ENCODE data around the gene HIVEP3.

Gene HIVEP3

DNA sequence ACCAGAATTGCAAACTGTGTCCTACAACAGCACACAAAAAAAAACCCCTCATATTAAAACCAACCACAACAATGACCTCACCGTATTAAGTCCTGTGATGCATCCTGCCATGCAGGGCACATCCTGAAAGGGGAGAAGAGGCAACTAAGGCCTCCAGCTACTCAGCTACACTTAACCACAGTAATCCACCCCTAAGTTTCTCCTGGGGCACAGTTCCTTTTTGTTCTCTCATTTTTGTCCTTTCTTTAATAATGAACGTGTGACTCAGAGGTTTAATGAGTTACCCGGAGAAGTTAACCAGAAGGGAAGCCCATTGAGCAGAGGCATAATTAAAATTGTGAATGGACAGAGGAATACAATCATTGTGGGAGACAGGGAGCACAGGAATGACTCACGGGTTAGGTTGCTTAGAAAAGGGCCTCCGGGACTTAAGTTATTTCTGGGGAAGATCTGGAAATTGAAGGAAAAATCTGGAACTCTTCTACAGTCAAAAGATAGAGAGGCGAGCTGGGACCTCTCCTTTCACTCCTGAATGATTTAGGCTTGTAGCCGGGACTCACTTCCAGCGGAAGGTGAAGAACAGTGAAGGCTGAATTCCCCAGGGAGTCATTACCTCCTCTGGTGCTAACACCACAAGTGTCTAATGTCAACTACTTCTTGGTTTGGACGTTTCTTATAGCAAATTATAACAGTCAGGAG lies 36.9 kb upstream of the HIVEP3 start (continued):
- TF ChIP-seq, protein P1, sequence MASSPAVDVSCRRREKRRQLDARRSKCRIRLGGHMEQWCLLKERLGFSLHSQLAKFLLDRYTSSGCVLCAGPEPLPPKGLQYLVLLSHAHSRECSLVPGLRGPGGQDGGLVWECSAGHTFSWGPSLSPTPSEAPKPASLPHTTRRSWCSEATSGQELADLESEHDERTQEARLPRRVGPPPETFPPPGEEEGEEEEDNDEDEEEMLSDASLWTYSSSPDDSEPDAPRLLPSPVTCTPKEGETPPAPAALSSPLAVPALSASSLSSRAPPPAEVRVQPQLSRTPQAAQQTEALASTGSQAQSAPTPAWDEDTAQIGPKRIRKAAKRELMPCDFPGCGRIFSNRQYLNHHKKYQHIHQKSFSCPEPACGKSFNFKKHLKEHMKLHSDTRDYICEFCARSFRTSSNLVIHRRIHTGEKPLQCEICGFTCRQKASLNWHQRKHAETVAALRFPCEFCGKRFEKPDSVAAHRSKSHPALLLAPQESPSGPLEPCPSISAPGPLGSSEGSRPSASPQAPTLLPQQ (tag by site-specific recombination; IDR thresholded peaks at IDR 0.05), result peak; percentile 55
- TF ChIP-seq ZNF37A (tag by site-specific recombination; IDR thresholded peaks at IDR 0.05), result no peak
- no peak for TF ChIP-seq ZNF23 (tag by site-specific recombination; IDR thresholded peaks at IDR 0.05; ENCODE audit: borderline replicate concordance)
- TF ChIP-seq OSR2 (tag by site-specific recombination; IDR thresholded peaks at IDR 0.05), result peak; percentile 86
- TF ChIP-seq ZNF585B (tag by site-specific recombination; IDR thresholded peaks at IDR 0.05), result no peak
- TF ChIP-seq ZNF311 (tag by site-specific recombination; IDR thresholded peaks at IDR 0.05; ENCODE audit: borderline replicate concordance), result no peak
- TF ChIP-seq GLIS2 (tag by site-specific recombination; IDR thresholded peaks at IDR 0.05), result 0 out of 2 replicates have a peak, but pooled peaks have one; percentile 28
- no peak for TF ChIP-seq ZNF157 (tag by site-specific recombination; IDR thresholded peaks at IDR 0.05)
- TF ChIP-seq GLIS1 (tag by site-specific recombination; IDR thresholded peaks at IDR 0.05), result peak; percentile 70
- TF ChIP-seq, protein P2, sequence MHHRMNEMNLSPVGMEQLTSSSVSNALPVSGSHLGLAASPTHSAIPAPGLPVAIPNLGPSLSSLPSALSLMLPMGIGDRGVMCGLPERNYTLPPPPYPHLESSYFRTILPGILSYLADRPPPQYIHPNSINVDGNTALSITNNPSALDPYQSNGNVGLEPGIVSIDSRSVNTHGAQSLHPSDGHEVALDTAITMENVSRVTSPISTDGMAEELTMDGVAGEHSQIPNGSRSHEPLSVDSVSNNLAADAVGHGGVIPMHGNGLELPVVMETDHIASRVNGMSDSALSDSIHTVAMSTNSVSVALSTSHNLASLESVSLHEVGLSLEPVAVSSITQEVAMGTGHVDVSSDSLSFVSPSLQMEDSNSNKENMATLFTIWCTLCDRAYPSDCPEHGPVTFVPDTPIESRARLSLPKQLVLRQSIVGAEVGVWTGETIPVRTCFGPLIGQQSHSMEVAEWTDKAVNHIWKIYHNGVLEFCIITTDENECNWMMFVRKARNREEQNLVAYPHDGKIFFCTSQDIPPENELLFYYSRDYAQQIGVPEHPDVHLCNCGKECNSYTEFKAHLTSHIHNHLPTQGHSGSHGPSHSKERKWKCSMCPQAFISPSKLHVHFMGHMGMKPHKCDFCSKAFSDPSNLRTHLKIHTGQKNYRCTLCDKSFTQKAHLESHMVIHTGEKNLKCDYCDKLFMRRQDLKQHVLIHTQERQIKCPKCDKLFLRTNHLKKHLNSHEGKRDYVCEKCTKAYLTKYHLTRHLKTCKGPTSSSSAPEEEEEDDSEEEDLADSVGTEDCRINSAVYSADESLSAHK (tag by site-specific recombination; IDR thresholded peaks at IDR 0.05), result peak; percentile 14
- TF ChIP-seq, protein P3, sequence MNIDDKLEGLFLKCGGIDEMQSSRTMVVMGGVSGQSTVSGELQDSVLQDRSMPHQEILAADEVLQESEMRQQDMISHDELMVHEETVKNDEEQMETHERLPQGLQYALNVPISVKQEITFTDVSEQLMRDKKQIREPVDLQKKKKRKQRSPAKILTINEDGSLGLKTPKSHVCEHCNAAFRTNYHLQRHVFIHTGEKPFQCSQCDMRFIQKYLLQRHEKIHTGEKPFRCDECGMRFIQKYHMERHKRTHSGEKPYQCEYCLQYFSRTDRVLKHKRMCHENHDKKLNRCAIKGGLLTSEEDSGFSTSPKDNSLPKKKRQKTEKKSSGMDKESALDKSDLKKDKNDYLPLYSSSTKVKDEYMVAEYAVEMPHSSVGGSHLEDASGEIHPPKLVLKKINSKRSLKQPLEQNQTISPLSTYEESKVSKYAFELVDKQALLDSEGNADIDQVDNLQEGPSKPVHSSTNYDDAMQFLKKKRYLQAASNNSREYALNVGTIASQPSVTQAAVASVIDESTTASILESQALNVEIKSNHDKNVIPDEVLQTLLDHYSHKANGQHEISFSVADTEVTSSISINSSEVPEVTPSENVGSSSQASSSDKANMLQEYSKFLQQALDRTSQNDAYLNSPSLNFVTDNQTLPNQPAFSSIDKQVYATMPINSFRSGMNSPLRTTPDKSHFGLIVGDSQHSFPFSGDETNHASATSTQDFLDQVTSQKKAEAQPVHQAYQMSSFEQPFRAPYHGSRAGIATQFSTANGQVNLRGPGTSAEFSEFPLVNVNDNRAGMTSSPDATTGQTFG (tag by site-specific recombination; IDR thresholded peaks at IDR 0.05; ENCODE audit: borderline replicate concordance), result no peak
- no peak for TF ChIP-seq ZNF677 (tag by site-specific recombination; IDR thresholded peaks at IDR 0.05)
- TF ChIP-seq ZNF391 (tag by site-specific recombination; IDR thresholded peaks at IDR 0.05; ENCODE audit: borderline replicate concordance, low read depth), result peak; percentile 70; the same call in 1 of the 2 replicates
- no peak for TF ChIP-seq ZNF776 (tag by site-specific recombination; IDR thresholded peaks at IDR 0.05; ENCODE audit: borderline replicate concordance)
- TF ChIP-seq SALL2 (tag by site-specific recombination; IDR thresholded peaks at IDR 0.05; ENCODE audit: borderline replicate concordance), result no peak
- no peak for TF ChIP-seq KLF1 (tag by site-specific recombination; IDR thresholded peaks at IDR 0.05)
- TF ChIP-seq ELK4 (IDR thresholded peaks at IDR 0.05; ENCODE audit: borderline replicate concordance, low read depth, low read length), result no peak
- peak; percentile 74 for TF ChIP-seq SCRT2 (tag by site-specific recombination; IDR thresholded peaks at IDR 0.05)
- no peak for TF ChIP-seq ZNF701 (tag by site-specific recombination; IDR thresholded peaks at IDR 0.05)
- TF ChIP-seq ZNF398 (tag by site-specific recombination; IDR thresholded peaks at IDR 0.05), result no peak; the same call in 1 of the 2 replicates
- peak; percentile 66; the same call in 1 of the 2 replicates for TF ChIP-seq ZNF639 (tag by site-specific recombination; IDR thresholded peaks at IDR 0.05)
- TF ChIP-seq ZNF792 (tag by site-specific recombination; IDR thresholded peaks at IDR 0.05), result no peak
- TF ChIP-seq ZXDB (tag by site-specific recombination; IDR thresholded peaks at IDR 0.05), result peak; percentile 61; the same call in 1 of the 2 replicates
- peak; percentile 39 for TF ChIP-seq ZFP69B (tag by site-specific recombination; IDR thresholded peaks at IDR 0.05)
- no peak for TF ChIP-seq ZNF571 (tag by site-specific recombination; IDR thresholded peaks at IDR 0.05)
- TF ChIP-seq ZNF548 (tag by site-specific recombination; IDR thresholded peaks at IDR 0.05), result no peak
- TF ChIP-seq ZNF510 (tag by site-specific recombination; IDR thresholded peaks at IDR 0.05; ENCODE audit: insufficient replicate concordance), result no peak
- TF ChIP-seq SCRT1 (tag by site-specific recombination; IDR thresholded peaks at IDR 0.05; ENCODE audit: borderline replicate concordance), result no peak

All from HEK293 (cell line).